Spleen (tissue), 7 donors: ENCODE data around the gene PAQR4.

ENCODE experiments used
- POLR2A ChIP-seq, 3 donors: fragments of 450-650 bp; IDR thresholded peaks; one replicate each; pipeline ENCODE4 v1.5.1; 2017; ENCODE audit warnings: antibody characterized with exemption in 3 of 3, mild to moderate bottlenecking in 1 of 3
- TF ChIP-seq, protein P1 (sequence below), 11 experiments: fragments of 200-600 bp in 7 of 11; fragments of 450-650 bp in 4 of 11; sonication (generic) in 4 of 11; IDR thresholded peaks in 8 of 11; conservative IDR thresholded peaks in 3 of 11; 1 replicate in 7 of 11; 2 replicates in 4 of 11; pipeline versions ENCODE4 v1.4.0 to v1.8.0; 2016 to 2021; ENCODE audit warnings: antibody characterized with exemption in 11 of 11, inconsistent platforms in 4 of 11, mild to moderate bottlenecking in 1 of 11
- donor health status: DM: no; HTN: no; CAD: no; lungs with moderate emphysema.
- donor health status: DM: no; HTN: no; CAD: no.
- donor health status: DM: no; HTN: no; CAD: no.

DNA sequence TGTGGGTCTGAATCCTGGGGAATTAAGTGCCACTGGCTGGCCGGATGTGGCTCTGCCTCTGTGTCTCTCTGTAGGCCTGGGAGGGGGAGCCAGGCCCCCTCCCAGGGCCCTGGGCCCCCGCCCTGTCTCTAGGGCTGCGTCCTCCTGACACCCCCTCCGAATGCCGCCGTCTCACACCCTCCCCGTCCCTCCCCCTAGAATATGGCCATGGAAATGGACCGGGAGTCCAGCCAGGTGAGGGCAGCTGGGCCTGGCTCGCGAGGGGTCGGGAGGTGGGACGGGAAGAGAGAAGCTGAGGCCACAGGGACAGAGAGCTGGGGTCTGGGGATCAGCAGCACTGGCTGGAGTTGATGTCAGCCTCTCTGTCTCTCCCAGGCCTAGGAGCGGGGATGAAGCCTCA lies 27.1 kb downstream of the PAQR4 start:
- TF ChIP-seq, protein P1, sequence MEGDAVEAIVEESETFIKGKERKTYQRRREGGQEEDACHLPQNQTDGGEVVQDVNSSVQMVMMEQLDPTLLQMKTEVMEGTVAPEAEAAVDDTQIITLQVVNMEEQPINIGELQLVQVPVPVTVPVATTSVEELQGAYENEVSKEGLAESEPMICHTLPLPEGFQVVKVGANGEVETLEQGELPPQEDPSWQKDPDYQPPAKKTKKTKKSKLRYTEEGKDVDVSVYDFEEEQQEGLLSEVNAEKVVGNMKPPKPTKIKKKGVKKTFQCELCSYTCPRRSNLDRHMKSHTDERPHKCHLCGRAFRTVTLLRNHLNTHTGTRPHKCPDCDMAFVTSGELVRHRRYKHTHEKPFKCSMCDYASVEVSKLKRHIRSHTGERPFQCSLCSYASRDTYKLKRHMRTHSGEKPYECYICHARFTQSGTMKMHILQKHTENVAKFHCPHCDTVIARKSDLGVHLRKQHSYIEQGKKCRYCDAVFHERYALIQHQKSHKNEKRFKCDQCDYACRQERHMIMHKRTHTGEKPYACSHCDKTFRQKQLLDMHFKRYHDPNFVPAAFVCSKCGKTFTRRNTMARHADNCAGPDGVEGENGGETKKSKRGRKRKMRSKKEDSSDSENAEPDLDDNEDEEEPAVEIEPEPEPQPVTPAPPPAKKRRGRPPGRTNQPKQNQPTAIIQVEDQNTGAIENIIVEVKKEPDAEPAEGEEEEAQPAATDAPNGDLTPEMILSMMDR (IDR thresholded peaks at IDR 0.05 in 8 of 11, conservative IDR thresholded peaks at IDR 0.05 in 3 of 11): no peak
- TF ChIP-seq POLR2A (IDR thresholded peaks at IDR 0.05): no peak
